H1 (cell line): Measurements from ENCODE around the gene ZNF407.

Source experiments
- EGR1 ChIP-seq: IDR thresholded peaks from 2 replicates; pipeline ENCODE4 v1.6.1; 2011; ENCODE audit warnings: low read depth, low read length, borderline replicate concordance
- EP300 ChIP-seq, 2 experiments: IDR thresholded peaks; 1 replicate in 1 of 2; 2 replicates in 1 of 2; pipeline ENCODE4 v1.6.1; 2011 to 2012; ENCODE audit warnings: low read depth in 2 of 2, low read length in 2 of 2, mild to moderate bottlenecking in 2 of 2, borderline replicate concordance in 1 of 2, inconsistent platforms in 1 of 2, moderate library complexity in 1 of 2
- KDM1A ChIP-seq: fragments of 200-600, 300-600 bp; sonication (generic); IDR thresholded peaks from 2 replicates; pipeline ENCODE4 v1.7.1; 2016; ENCODE audit warnings: mild to moderate bottlenecking, low read length, borderline replicate concordance
- MAX ChIP-seq: IDR thresholded peaks from 2 replicates; pipeline ENCODE4 v1.6.1; 2012; ENCODE audit warnings: inconsistent platforms
- RFX5 ChIP-seq: IDR thresholded peaks from 2 replicates; pipeline ENCODE4 v1.6.1; 2011; ENCODE audit warnings: low read depth, low read length, improper control_type of control experiment, borderline replicate concordance
- SRF ChIP-seq: IDR thresholded peaks from 2 replicates; pipeline ENCODE4 v1.6.1; 2011; ENCODE audit warnings: mild to moderate bottlenecking, low read depth, low read length, moderate library complexity
- TCF12 ChIP-seq: IDR thresholded peaks from 2 replicates; pipeline ENCODE4 v1.6.1; 2011; ENCODE audit warnings: low read depth, mild to moderate bottlenecking, low read length
- TF ChIP-seq, protein P1 (sequence below): IDR thresholded peaks from 2 replicates; pipeline ENCODE4 v1.6.1; 2011; ENCODE audit warnings: low read depth, mild to moderate bottlenecking, low read length; ENCODE audit not compliant: insufficient read depth
- TF ChIP-seq, protein P2 (sequence below), 3 experiments: IDR thresholded peaks; 1 replicate in 2 of 3; 2 replicates in 1 of 3; pipeline versions ENCODE4 v1.5.1 to v1.6.1; 2011; ENCODE audit warnings: low read length in 3 of 3, mild to moderate bottlenecking in 3 of 3, inconsistent platforms in 2 of 3, low read depth in 1 of 3, moderate library complexity in 1 of 3; ENCODE audit not compliant: insufficient read depth in 1 of 3; ENCODE audit errors: control extremely low read depth in 1 of 3

DNA sequence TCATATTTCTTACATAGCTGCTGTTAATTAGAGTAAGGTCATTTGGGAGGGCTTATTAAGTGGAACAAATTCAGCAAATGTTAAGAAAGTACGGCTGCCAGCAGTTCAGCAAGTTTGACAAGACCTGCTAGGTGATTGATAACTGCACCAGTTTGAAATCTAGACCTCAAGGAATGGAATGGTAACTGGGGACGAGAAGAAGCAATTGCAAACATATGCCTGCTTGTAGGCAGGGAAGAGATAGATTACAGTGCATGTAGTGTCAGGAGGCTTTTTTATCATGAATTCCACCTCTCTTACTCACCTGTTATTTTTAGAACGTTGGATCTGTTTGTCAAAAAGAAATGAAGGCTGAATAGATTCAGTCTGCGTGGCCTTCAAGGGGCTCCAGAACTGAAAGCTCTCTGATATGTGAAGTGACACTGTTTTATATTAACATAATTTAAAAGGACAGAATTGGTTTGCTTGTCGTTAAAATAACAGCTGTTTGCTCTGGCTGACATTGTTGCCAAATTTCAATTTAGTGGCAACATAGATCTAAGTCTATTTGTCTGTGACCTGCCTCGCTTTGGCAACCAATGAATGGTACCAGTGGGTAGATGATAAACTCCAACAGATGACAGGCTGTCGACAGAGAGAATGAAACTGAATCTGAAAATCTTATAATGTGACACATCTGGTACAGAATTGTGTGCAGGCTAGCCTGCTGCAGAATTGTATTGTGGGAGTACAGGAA, 199.3 kb downstream of the ZNF407 start:
- TF ChIP-seq EGR1 (no peak), MAX (no peak), RFX5 (no peak), KDM1A (no peak), SRF (no peak), EP300 (IDR thresholded peaks at IDR 0.05; ENCODE audit: borderline replicate concordance in 1 of 2, low read depth in 2 of 2, low read length in 2 of 2) (no peak), TCF12 (no peak)
- TF ChIP-seq, protein P1, sequence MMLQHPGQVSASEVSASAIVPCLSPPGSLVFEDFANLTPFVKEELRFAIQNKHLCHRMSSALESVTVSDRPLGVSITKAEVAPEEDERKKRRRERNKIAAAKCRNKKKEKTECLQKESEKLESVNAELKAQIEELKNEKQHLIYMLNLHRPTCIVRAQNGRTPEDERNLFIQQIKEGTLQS = no peak
- TF ChIP-seq, protein P2, sequence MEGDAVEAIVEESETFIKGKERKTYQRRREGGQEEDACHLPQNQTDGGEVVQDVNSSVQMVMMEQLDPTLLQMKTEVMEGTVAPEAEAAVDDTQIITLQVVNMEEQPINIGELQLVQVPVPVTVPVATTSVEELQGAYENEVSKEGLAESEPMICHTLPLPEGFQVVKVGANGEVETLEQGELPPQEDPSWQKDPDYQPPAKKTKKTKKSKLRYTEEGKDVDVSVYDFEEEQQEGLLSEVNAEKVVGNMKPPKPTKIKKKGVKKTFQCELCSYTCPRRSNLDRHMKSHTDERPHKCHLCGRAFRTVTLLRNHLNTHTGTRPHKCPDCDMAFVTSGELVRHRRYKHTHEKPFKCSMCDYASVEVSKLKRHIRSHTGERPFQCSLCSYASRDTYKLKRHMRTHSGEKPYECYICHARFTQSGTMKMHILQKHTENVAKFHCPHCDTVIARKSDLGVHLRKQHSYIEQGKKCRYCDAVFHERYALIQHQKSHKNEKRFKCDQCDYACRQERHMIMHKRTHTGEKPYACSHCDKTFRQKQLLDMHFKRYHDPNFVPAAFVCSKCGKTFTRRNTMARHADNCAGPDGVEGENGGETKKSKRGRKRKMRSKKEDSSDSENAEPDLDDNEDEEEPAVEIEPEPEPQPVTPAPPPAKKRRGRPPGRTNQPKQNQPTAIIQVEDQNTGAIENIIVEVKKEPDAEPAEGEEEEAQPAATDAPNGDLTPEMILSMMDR (IDR thresholded peaks at IDR 0.05; ENCODE audit: control extremely low read depth in 1 of 3, insufficient read depth in 1 of 3, low read depth in 1 of 3, low read length in 3 of 3) = no peak
